Measurements from ENCODE around the gene NUP43.
"Not testable (repeated sequence)": the region's sequence is repeated elsewhere in the genome, so short reads cannot be mapped to it uniquely, and the experiment has no call there.

The NUP43 gene

DNA sequence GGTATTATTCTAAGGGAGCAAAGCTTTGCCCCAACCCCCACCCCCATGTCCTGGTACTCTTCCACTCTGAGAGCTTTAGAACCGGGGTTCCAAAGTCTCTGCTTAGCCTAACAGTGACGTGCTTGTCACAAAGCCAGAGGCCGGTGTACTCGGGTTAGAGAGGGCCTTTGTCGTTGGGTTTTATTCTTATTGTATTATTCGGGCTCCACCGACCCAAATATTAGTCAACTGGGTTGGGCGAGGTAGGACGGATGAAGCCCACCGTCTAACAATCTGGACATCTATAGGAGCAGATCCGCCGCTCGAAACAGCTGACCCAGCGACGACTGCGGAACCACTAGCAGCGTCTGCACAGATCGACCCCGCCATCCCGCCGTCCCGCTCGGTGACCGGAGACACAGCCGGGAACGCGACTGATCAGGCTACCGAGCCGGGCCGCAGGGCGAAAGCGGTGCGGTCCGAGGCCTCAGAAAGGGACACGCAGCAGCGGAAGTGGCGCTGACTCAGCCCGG, 2.8 kb upstream of the NUP43 start:
- not testable (repeated sequence) for DNase-seq (ENCODE audit: low read depth in 2 of 2)

DNA sequence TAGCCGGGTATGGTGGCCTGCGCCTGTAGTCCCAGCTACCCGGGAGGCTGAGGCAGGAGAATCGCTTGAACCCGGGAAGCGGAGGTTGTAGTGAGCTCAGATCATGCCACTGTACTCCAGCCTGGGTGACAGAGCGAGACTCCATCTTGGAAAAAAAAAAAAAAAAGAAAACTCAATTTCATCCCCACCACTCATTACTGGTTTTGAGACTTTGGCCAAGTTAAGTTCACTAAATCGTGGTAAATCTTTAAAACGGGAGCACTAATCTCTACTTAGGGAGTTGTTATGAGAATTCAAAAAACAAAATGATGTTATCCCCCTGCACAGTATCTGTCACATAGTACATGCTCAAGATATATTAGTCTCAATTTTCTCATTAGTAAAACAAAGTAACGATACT, 1.1 kb downstream of the NUP43 start:
- DNase-seq (ENCODE audit: low read depth in 2 of 2), result not testable (repeated sequence)

DNA sequence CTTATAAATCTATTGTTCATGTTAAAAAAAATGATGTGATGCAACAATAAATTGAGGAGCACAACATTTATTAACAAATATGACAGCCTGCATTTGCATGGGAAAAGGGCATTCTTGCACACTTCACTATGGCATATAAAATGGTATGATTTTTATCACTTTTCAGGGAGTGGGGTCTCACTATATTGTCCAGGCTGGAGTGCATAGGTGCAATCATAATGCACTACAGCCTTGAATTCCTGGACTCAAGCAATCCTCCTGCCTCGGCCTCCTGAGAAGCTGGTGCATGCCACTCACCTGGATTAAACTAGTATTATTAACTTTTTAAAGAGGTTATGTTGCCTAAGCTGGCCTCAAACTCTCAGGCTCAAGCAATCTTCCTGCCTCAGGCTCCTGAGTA, 11.4 kb downstream of the NUP43 start:
- no peak for DNase-seq (ENCODE audit: low read depth in 2 of 2)

DNA sequence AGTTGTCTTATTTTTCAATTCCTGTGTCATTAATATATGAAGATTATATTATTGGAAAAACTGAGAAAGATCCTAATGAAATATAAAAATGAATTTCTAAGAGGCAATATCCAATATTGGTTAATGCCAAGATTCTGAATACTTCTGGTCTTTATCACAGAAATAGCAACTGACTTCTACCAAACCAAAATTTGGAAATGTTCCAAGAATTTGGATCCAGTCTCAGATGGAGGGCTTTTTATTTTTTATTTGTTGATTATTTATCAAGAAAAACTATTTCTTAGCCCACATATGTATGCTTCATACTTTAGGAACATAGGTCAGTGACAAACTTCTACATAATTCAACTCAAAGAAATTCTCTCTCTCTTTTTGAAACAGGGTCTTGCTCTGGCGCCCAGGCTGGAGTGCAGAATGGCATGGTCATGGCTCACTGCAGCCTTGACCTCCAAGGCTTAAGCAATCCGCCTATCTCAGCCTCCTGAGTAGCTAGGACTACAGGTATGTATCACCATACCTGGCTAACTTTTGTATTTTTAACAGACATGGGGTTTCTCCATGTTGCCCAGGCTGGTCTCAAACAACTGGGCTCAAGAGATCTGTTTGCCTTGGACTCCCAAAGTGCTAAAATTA, 13.1 kb downstream of the NUP43 start:
- DNase-seq (ENCODE audit: low read depth in 2 of 2), result no peak

DNA sequence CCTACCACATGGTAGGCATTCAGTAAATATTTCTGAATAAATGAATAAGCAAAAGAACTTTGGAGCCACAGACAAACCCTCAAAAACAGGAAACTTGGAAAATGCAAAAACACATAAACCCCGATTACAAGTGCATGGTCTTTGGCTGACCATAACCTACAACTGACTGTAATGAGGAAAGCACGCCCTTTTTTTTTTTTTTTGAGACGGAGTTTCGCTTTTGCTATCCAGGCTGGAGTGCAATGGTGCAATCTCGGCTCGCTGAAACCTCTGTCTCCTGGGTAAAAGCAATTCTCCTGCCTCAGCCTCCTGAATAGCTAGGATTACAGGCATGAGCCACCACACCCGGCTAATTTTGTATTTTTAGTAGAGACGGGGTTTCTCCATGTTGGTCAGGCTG, 16.5 kb downstream of the NUP43 start:
- no peak for DNase-seq (ENCODE audit: low read depth in 2 of 2)

DNA sequence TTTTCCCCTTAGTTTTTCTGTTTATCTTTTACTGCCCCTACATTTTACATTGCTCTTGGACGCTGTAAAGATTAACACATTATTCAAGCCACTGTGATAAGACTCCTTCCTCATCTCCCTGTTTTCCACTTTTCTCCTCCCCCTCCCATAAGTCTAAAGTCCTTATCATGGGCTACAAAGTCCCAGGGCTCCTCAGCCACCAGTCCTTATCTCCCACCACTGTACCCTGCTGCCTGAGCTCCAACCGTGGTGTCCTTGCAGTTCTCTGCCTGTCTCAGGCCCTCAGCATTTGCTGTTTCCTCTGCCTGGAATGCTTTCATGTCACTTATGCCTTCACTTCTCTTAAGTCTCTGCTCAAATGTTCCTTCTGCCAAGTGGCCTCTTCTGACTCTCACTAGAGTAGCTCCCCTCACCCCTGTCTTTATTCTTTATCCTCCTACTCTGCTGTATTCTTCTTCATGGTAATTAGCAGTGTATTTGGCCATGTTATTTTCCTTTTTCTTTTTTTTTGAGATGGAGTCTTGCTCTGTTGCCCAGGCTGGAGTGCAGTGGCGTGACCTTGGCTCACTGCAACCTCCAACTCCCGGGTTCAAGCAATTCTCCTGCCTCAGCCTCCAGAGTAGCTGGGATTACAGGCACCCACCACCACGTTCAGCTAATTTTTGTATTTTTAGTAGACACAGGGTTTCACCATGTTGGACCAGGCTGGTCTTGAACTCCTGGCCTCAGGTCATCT, 17.7 kb downstream of the NUP43 start:
- DNase-seq (ENCODE audit: low read depth in 2 of 2), result no peak

DNA sequence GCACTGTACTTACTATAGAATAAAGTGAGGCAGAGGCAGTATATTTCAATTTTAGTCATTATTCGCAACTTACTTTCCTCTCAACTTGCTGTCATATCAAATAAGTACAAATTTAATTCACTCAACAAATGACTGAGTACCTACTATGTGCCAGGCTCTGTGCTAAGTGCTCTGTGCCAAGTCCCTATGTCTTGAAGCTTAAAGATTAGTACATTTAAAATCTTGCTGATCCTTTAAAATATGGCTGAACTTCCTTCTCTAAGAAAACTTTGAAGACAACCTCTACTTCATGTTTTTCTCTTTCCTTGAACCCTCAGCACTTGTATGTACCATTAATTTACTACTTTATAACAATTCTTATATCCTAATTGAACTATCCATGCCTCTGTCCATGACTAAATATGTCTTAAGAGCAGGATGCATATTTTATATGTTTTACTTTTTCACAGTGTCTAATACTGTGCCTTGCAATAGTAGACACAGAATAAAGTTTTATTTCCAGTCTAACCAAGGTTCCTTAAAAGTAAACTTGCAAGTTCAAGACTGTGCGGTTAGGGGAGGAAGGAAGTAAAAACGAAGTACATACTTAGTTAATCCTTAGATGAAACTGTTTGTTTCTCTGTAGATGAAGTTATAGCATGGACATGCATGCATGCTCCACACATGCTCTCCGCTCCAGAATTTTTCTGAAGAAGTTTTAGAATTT, 18.4 kb downstream of the NUP43 start:
- no peak for DNase-seq (ENCODE audit: low read depth in 2 of 2)

DNA sequence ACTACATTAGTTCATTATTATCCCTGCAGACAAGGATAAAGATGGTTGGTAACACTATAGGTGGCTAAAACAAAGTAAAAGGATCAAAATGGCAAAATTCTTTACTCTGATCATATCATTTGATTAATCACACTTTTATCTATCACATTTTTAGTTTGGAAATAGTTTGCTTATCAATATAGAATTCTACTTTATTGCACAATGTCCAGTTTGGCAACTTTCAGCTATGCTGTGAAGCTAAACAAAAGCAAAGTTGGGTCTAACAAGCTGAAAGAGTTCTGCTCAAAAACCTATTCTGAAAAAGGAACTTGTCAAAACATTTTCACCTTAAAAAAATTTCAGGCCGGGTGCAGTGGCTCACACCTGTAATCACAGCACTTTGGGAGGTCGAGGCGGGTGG, 20.5 kb downstream of the NUP43 start:
- no peak for DNase-seq (ENCODE audit: low read depth in 2 of 2)

DNA sequence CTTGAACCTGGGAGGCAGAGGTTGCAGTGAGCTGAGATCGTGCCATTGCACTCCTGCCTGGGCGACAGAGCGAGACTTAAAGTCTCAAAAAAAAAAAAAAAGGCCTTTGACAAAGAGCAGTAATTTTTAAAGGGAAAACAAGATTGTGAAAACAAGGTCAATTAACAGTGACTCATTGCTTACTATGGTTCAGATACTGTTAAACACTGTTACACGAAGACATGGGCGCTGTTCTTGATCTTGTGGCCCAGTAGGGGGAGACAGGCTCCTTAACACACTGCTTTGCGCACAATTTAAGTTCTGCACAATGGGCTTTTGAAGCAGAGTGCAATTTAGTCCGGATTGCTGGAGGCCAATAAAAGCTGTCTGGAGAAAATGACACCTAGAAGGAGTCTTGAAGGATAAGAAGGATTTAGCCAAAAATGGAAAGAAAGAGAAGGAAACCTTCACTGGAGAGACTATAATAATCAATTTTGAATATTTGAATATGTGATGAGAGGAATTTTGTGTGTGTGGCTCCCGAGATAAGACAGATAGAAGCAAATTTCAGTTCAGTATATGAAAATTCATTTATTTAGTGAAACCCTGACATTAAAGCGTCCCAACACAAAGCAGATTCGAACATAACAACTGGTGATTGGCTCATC, 22.4 kb downstream of the NUP43 start:
- DNase-seq (ENCODE audit: low read depth in 2 of 2), result peak in 1 of 2 experiments; percentile 42

DNA sequence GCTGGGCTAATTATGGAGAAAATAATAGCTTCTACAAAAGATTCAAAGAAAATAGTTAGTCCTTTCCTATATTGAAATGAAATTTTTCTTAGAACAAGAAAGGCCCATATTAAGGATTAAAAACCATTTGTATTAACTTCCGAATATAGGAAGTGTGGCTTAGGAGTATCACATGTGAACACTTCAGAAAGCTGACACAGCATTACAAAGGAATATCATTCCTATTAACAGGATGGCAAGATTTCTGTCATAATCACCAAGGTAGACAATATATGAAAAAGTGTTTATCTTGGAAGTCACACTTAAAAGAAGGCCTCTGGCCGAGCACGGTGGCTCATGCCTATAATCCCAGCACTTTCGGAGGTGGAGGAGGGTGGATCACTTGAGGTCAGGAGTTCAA, 23.1 kb downstream of the NUP43 start:
- DNase-seq (ENCODE audit: low read depth in 2 of 2), result no peak

DNA sequence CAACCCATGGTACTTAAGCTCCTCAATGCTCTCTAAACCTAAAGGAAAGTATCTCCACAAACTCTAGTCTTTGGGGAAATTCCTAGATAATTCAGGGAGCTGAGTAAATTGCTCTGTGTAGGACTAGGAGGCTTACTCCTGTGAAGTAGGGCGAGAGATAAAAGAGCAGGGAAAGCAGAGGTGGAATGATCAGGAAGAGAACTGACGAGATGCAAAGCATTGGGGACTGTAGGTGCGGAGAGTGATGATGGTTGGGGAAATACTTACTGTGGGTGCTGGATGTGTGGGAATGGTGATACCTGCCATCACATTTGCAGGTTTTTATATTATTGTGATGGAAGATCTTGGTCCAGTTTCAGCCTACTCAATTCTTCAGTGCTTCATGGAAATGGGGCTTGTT, 26.8 kb downstream of the NUP43 start:
- no peak for DNase-seq (ENCODE audit: low read depth in 2 of 2)

DNA sequence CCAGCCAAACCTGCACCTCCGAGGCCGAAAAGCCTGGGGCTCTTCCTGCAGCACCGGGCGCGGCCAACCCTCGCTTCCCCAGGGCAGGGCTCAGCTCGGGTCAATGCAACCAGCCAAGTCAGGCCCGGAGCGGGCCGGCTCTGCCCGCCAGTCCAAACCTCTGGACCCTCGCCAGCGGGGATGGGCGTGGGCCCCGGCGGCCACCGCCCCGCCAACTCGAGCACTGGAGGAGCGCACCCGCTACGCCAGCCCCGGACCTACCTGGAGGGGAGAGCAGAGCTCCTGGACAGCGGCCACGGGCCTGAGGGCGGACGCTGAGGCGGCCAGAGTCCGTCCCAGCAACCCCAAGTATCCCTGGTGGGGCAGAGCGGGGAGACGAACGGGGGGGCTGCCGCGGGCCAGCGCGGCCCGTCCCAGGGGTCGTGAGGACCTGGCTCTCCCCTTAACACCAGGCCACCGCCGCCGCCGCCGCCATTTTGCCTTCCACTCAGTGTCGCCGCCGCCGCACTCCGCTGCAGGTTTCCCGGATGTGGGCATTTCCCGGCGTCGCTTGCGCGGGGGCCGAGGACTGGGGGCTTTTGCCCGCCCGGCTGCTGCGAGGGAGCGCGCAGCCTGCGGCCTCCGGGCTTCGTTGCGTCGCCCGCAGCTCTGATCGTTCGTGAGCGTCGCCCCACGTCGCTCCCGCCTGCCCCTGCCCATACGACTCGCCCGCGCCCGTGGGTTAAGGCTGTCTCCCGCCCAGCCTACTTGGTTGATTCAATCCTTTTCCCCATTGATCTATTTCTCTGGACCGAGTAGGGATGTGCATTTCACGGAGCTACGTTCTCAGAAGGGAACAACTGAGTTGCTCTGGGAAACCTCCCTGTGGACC, 28.5 kb downstream of the NUP43 start, which contains the start of gene LATS1:
LATS1 (minus strand) TSS at position 514 of the 871 bp plus-strand sequence. CDS start 15,975 bp downstream, outside the sequence.
- peak; percentile 55 to 65 for DNase-seq (ENCODE audit: low read depth in 2 of 2)

DNA sequence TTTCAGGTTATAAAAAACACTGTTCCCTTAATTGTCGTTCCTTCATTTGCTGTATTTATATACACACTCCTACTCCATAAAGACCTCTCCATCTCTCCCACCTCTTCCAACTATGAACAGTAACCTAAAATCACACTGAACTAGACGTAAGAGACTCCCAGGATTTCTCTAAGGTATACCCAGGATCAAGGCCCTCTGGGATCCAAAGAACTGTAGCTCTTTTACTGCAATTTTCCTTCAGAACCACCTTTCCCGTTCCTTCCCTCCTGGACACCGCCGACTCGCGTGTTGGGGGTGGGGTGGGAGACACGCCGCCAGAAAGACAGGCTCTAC, 29.1 kb downstream of the NUP43 start:
- no peak for DNase-seq (ENCODE audit: low read depth in 2 of 2)

DNA sequence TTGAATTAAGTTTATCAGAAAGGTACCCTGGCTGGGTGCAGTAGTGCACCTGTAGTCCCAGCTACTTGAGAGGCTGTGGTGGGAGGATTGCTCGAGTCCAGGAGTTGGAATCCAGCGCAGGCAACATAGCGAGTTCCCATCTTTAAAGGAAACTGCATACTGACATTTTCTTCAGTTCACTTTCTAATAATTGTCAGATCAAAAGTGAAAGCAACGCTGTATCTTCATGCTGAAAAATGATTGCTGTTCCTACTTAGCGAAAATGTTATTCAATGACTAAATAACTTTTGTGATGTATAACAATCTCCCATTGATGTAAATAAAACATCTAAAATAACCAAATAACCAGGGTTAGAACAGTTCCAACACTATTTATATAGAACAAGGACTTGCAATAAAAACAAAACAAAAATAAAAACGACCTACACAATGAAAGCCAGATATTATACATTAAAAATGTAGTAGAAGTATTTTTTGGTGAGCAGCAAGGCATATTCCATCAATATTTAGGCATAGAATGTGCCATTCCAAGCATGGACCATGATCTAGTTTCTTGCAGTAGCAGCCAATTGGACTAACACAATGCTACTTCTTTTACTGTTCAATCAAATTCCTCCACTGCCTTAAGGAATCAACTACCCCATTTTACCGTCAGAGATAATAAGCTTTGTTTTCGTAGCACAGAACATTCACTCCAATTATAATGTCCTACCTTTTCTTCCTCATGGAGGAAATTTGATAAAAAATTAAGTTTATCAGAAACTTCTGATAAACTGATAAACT, 30.0 kb downstream of the NUP43 start:
- DNase-seq (ENCODE audit: low read depth in 2 of 2), result no peak

DNA sequence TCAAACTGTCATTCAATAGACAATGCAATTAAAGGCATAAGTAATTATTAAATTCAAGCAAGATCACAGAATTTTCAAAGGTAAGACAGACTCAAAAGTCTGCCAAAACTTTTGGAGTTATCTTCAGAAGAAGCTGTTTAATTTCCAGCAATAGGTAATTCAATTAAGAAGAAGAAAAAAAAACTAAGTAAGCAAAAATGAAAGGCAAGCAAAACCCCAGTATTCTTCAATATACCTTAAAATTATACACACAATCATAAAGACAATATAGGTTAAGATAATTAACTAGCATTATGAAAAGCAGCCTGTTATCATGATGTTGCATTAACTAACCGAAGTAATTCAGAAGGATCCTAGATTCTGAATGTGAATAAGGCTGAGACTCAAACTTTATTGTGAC, 31.9 kb downstream of the NUP43 start:
- no peak for DNase-seq (ENCODE audit: low read depth in 2 of 2)

DNA sequence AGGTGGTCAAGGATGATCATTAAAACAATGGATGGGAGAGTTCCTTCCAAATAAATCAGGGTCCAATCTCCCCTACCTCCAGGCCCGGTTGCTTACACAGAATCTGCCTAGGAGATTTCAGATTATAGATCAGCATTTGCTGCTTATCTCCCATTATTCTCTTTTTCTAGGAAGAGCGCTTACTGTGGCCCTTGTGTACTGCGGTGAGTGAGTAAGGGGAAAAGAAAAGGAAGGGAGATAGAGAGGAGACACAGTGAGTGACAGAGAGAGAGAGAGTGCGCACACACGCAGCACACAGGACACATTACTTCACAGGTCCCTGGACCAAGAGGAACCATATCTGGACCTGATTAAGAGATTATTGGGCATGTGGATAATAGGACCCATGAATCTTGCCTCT, 34.6 kb downstream of the NUP43 start:
- no peak for DNase-seq (ENCODE audit: low read depth in 2 of 2)

DNA sequence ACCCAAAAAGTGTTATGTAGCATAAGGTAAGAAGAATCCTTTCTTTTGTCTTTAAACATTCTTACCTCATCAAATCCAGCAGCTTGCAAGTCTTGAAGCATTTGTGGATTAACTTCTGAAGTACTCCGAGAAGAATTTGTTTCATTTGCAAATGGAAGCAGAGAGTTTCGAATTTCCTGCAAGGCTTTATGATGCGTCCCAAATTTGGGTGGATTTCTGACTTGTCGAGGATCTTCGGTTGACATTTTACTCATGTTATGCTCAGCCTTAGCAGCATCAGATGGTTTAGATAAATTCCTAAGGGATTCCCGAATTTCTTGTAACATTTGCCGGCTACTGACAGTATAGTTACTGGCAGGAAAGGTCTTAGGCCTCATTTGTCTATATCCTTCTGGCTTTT, 44.6 kb downstream of the NUP43 start:
- DNase-seq (ENCODE audit: low read depth in 2 of 2), result peak in 1 of 2 experiments; percentile 47

DNA sequence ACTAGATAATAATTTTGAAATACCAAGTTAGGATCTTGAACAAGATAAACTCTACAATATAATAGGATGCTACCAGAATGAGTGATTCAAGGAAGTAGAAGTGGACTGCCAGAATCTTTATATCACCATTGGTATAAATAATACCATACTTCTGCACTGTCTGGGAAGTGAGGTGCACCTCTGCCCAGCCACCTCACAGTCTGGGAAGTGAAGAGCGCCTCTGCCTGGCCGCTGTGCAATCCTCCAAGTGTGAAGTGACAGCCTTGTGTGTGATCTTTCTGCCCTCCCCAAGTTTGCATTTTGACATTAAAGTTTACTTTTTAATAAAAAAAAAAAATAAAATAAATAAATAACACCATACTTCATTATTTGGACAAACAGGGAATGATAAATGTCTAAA, 47.2 kb downstream of the NUP43 start:
- DNase-seq (ENCODE audit: low read depth in 2 of 2), result no peak

DNA sequence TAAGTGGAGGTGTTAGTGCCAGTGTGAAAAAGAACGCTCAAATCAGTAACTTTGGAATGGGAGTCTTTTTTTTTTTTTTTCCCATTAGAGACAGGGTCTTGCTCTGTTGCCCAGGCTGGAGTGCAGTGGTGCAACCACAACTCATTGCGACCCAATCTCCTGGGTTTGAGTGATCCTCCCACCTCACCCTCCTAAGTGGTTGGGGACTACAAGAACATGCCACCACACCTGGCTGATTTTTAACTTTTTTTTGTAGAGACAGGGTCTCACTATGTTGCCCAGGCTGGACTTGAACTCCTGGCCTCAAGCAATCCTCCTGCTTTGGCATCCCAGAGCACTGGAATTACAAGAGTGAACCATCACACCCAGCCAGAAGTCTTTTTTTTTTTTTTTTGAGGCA, 48.2 kb downstream of the NUP43 start:
- no peak for DNase-seq (ENCODE audit: low read depth in 2 of 2)

DNA sequence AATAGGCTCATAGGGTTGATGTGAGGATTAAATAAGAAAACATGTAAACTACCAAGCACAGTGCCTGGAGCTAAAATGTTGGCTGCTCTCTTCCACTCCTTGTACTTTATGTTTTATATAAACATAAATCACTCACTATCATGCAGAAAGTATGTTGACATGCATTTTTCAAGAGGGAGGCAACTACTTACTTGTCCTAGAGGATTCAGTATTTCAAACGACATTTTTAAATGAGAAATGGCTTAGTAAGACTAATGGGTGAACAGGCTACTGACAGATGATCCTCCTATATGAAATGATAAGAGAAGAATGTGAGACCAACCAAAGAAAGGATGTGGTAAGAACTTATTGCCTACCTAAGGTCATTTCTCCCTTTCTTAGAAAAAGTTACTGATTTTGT, 49.4 kb downstream of the NUP43 start:
- peak in 1 of 2 experiments; percentile 12 for DNase-seq (ENCODE audit: low read depth in 2 of 2)

DNA sequence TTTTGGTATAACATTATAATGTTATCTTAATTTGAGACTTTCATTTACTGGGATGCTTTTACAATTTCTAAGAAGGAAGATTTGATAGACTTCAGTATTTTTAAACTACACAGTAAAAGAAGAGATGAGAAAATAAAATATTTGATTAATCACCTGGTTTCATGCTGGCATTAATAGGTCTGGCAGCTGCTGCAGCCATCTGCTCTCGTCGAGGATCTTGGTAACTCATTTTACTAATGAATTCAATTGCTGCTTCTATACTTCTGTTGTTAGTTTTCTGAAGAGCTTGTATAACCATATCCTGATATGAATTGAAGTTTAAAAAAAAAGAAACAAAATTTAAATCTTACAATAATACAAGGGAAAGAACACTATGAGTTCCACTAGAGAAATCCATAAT, 51.4 kb downstream of the NUP43 start:
- DNase-seq (ENCODE audit: low read depth in 2 of 2), result no peak
